HepG2 (cell line): ENCODE measurements around the gene RERE. TPM values are rescaled to one million over a fixed set of nuclear protein-coding genes. Genes with fewer than 3 reads are reported as not detected.

Experiments used
- CREB1 ChIP-seq, 2 experiments: fragments of 450-650 bp in 1 of 2; IDR thresholded peaks; 2 replicates each; pipeline ENCODE4 v1.6.1; 2016 to 2017; ENCODE audit warnings: control low read depth in 1 of 2, mild to moderate bottlenecking in 1 of 2, missing compliant biosample characterization in 1 of 2, missing genetic modification characterization in 1 of 2
- ESRRA ChIP-seq: sonication (generic); formaldehyde crosslinking; IDR thresholded peaks from 2 replicates; pipeline ENCODE4 v1.5.1; 2020; ENCODE audit warnings: mild to moderate bottlenecking, low read depth, missing genetic modification reagents
- IRF2 ChIP-seq: IDR thresholded peaks from 2 replicates; pipeline ENCODE4 v1.6.1; 2018; ENCODE audit warnings: missing genetic modification reagents, missing compliant biosample characterization
- LCORL ChIP-seq, 2 experiments: fragments of 450-650 bp in 1 of 2; sonication (generic) in 1 of 2; formaldehyde crosslinking in 1 of 2; IDR thresholded peaks; 2 replicates each; pipeline versions ENCODE4 v1.5.0 to v1.6.1; 2017 to 2020; ENCODE audit warnings: antibody characterized with exemption in 1 of 2, missing genetic modification reagents in 1 of 2
- MTF1 ChIP-seq: sonication (generic); formaldehyde crosslinking; IDR thresholded peaks from 2 replicates; pipeline ENCODE4 v1.5.0; 2020; ENCODE audit warnings: missing genetic modification reagents
- NFATC3 ChIP-seq: sonication (generic); formaldehyde crosslinking; IDR thresholded peaks from 2 replicates; pipeline ENCODE4 v1.5.1; 2020; ENCODE audit warnings: mild to moderate bottlenecking, missing genetic modification reagents
- NONO ChIP-seq, 2 experiments: fragments of 450-650 bp in 1 of 2; sonication (generic) in 1 of 2; formaldehyde crosslinking in 1 of 2; IDR thresholded peaks in 1 of 2; conservative IDR thresholded peaks in 1 of 2; 2 replicates each; pipeline versions ENCODE4 v1.6.1 to v1.8.0; 2017 to 2022; ENCODE audit warnings: mild to moderate bottlenecking in 1 of 2, missing genetic modification reagents in 1 of 2, moderate library complexity in 1 of 2
- NR2F1 ChIP-seq, 2 experiments: fragments of 450-650 bp in 1 of 2; formaldehyde crosslinking in 1 of 2; IDR thresholded peaks; 2 replicates each; pipeline versions ENCODE4 v1.5.0 to v1.6.1; 2016 to 2020; ENCODE audit warnings: mild to moderate bottlenecking in 1 of 2, missing compliant biosample characterization in 1 of 2, missing genetic modification reagents in 1 of 2, moderate library complexity in 1 of 2
- PAF1 ChIP-seq: IDR thresholded peaks from 2 replicates; pipeline ENCODE4 v1.6.1; 2016; ENCODE audit warnings: missing genetic modification reagents, missing compliant biosample characterization
- POLR2AphosphoS2 ChIP-seq: IDR thresholded peaks from 2 replicates; pipeline ENCODE4 v1.6.1; 2011; ENCODE audit warnings: low read depth, low read length, improper control_type of control experiment
- POLR2AphosphoS5 ChIP-seq: IDR thresholded peaks from 2 replicates; pipeline ENCODE4 v1.6.1; 2012; ENCODE audit warnings: low read depth, low read length
- SNAI1 ChIP-seq: sonication (generic); formaldehyde crosslinking; IDR thresholded peaks from 2 replicates; pipeline ENCODE4 v1.5.0; 2020; ENCODE audit warnings: mild to moderate bottlenecking, missing genetic modification reagents, borderline replicate concordance
- TBL1XR1 ChIP-seq: fragments of 150-350 bp; IDR thresholded peaks from 2 replicates; pipeline ENCODE4 v1.6.1; 2014; ENCODE audit warnings: borderline replicate concordance, low read length; ENCODE audit not compliant: partially characterized antibody
- YY1 ChIP-seq: IDR thresholded peaks from 2 replicates; pipeline ENCODE4 v1.6.1; 2011; ENCODE audit warnings: low read length, low read depth, moderate library complexity, mild to moderate bottlenecking; ENCODE audit not compliant: insufficient read depth, insufficient replicate concordance
- ZNF205 ChIP-seq: IDR thresholded peaks from 2 replicates; pipeline ENCODE4 v1.6.1; 2018; ENCODE audit warnings: missing biosample characterization, missing genetic modification reagents
- ZNF232 ChIP-seq: sonication (generic); formaldehyde crosslinking; IDR thresholded peaks from 2 replicates; pipeline ENCODE4 v1.4.0; 2020; ENCODE audit warnings: missing genetic modification reagents, borderline replicate concordance
- ZNF274 ChIP-seq: sonication (generic); formaldehyde crosslinking; IDR thresholded peaks from 2 replicates; pipeline ENCODE4 v1.5.1; 2020; ENCODE audit warnings: mild to moderate bottlenecking, missing genetic modification reagents
- ZNF431 ChIP-seq: sonication (generic); formaldehyde crosslinking; IDR thresholded peaks from 2 replicates; pipeline ENCODE4 v1.9.0; 2022; ENCODE audit warnings: missing genetic modification reagents, low read depth, mild to moderate bottlenecking, borderline replicate concordance
- ZNF639 ChIP-seq: conservative IDR thresholded peaks from 2 replicates; pipeline ENCODE4 v1.6.1; 2018; ENCODE audit warnings: missing genetic modification reagents
- ZNF703 ChIP-seq: sonication (generic); formaldehyde crosslinking; IDR thresholded peaks from 2 replicates; pipeline ENCODE4 v1.5.1; 2020; ENCODE audit warnings: missing genetic modification reagents, mild to moderate bottlenecking, moderate library complexity, borderline replicate concordance
- ZNF749 ChIP-seq: sonication (generic); formaldehyde crosslinking; IDR thresholded peaks from 2 replicates; pipeline ENCODE4 v1.8.0; 2022; ENCODE audit warnings: mild to moderate bottlenecking, missing genetic modification reagents, moderate library complexity, borderline replicate concordance
- ZNF800 ChIP-seq: sonication (generic); formaldehyde crosslinking; IDR thresholded peaks from 2 replicates; pipeline ENCODE4 v1.4.0; 2020; ENCODE audit warnings: missing genetic modification reagents
- polyA plus RNA-seq, 8 experiments: library from polyadenylated mRNA; depleted of rRNA in 3 of 8; stranded (reverse) in 7 of 8; unstranded in 1 of 8; fragments of >200 nt; fragmentation: Illumina TruSeq in 4 of 8; extraction: Trizol in 4 of 8; gene quantifications; 2 replicates each; pipeline versions ENCODE4 v1.2.1 to v1.2.3, GENCODE V29; 2011 to 2016; ENCODE audit warnings: low read depth in 4 of 8, missing spikeins in 1 of 8, mixed read lengths in 1 of 8; ENCODE audit not compliant: insufficient read depth in 1 of 8
- total RNA-seq, 5 experiments: library from RNA; depleted of rRNA; stranded (reverse); fragments of >200 nt; fragmentation: Illumina TruSeq; extraction: Trizol; gene quantifications; 2 replicates each; pipeline ENCODE4 v1.2.3, GENCODE V29; 2016; ENCODE audit warnings: low read depth in 1 of 5

The RERE gene
- total and polyA plus RNA-seq, 2 of the 13 experiments (the other 11 are each of a cell fraction or from before 2014, with no cell fraction given): 18.3 to 21.9 TPM

- TF ChIP-seq LCORL (IDR thresholded peaks at IDR 0.05) (no peak), LCORL (CRISPR knock-in tag; IDR thresholded peaks at IDR 0.05) (0 out of 2 replicates have a peak, but pooled peaks have one; percentile 5), NFATC3 (no peak), ESRRA (CRISPR knock-in tag) (0 out of 2 replicates have a peak, but pooled peaks have one; percentile 12), ZNF639 (CRISPR knock-in tag) (no peak), YY1 (no peak), ZNF431 (CRISPR knock-in tag) (no peak), POLR2AphosphoS2 (peak; percentile 74; the same call in 1 of the 2 replicates), TBL1XR1 (no peak), NONO (IDR thresholded peaks at IDR 0.05) (no peak), NONO (CRISPR knock-in tag; conservative IDR thresholded peaks at IDR 0.05) (0 out of 2 replicates have a peak, but pooled peaks have one; percentile 43), ZNF205 (CRISPR knock-in tag) (0 out of 2 replicates have a peak, but pooled peaks have one; percentile 13), MTF1 (CRISPR knock-in tag) (no peak), ZNF749 (no peak), NR2F1 (CRISPR knock-in tag; IDR thresholded peaks at IDR 0.05) (no peak), ZNF800 (CRISPR knock-in tag) (no peak), SNAI1 (CRISPR knock-in tag) (no peak), IRF2 (CRISPR knock-in tag) (peak; percentile 24; the same call in 1 of the 2 replicates), POLR2AphosphoS5 (peak; percentile 48), PAF1 (CRISPR knock-in tag) (peak; percentile 56; the same call in 1 of the 2 replicates), ZNF703 (CRISPR knock-in tag) (no peak), ZNF274 (CRISPR knock-in tag) (0 out of 2 replicates have a peak, but pooled peaks have one; percentile 35), CREB1 (IDR thresholded peaks at IDR 0.05) (no peak), CREB1 (CRISPR knock-in tag; IDR thresholded peaks at IDR 0.05) (no peak), ZNF232 (CRISPR knock-in tag) (no peak)
Observed at GRCh38 chr1:8866792-8867415, 49.5 kb upstream of the RERE start (continued).
